HepG2 (cell line): ENCODE measurements around the gene P4HB. TPM values are rescaled to one million over a fixed set of nuclear protein-coding genes. Genes with fewer than 3 reads are reported as not detected.

Experiments used
- ATAD3A ChIP-seq: sonication (generic); formaldehyde crosslinking; IDR thresholded peaks from 2 replicates; pipeline ENCODE4 v1.4.0; 2020; ENCODE audit warnings: missing genetic modification reagents
- CAMTA2 ChIP-seq: sonication (generic); formaldehyde crosslinking; IDR thresholded peaks from 2 replicates; pipeline ENCODE4 v1.4.0; 2020; ENCODE audit warnings: mild to moderate bottlenecking, missing genetic modification reagents, borderline replicate concordance
- HOXD1 ChIP-seq: sonication (generic); formaldehyde crosslinking; IDR thresholded peaks from 2 replicates; pipeline ENCODE4 v1.5.0; 2020; ENCODE audit warnings: missing genetic modification reagents
- LRRFIP1 ChIP-seq: sonication (generic); formaldehyde crosslinking; conservative IDR thresholded peaks from 2 replicates; pipeline ENCODE4 v1.4.0; 2020; ENCODE audit warnings: missing genetic modification reagents
- MYC ChIP-seq: sonication (generic); formaldehyde crosslinking; IDR thresholded peaks from 2 replicates; pipeline ENCODE4 v1.9.0; 2021; ENCODE audit warnings: missing genetic modification reagents, borderline replicate concordance
- RFX3 ChIP-seq: IDR thresholded peaks from 2 replicates; pipeline ENCODE4 v1.6.1; 2016; ENCODE audit warnings: missing biosample characterization, missing genetic modification reagents
- SMAD3 ChIP-seq: sonication (generic); formaldehyde crosslinking; IDR thresholded peaks from 2 replicates; pipeline ENCODE4 v1.4.0; 2020; ENCODE audit warnings: missing genetic modification reagents
- ZNF34 ChIP-seq: sonication (generic); formaldehyde crosslinking; IDR thresholded peaks from 2 replicates; pipeline ENCODE4 v1.4.0; 2020; ENCODE audit warnings: mild to moderate bottlenecking, missing genetic modification reagents, borderline replicate concordance
- ZNF512B ChIP-seq: sonication (generic); formaldehyde crosslinking; IDR thresholded peaks from 2 replicates; pipeline ENCODE4 v1.5.1; 2020; ENCODE audit warnings: missing genetic modification reagents, mild to moderate bottlenecking, borderline replicate concordance
- ZNF569 ChIP-seq: sonication (generic); formaldehyde crosslinking; IDR thresholded peaks from 2 replicates; pipeline ENCODE4 v1.5.0; 2020; ENCODE audit warnings: mild to moderate bottlenecking, missing genetic modification reagents, moderate library complexity, borderline replicate concordance
- polyA plus RNA-seq, 8 experiments: library from polyadenylated mRNA; depleted of rRNA in 3 of 8; stranded (reverse) in 7 of 8; unstranded in 1 of 8; fragments of >200 nt; fragmentation: Illumina TruSeq in 4 of 8; extraction: Trizol in 4 of 8; gene quantifications; 2 replicates each; pipeline versions ENCODE4 v1.2.1 to v1.2.3, GENCODE V29; 2011 to 2016; ENCODE audit warnings: low read depth in 4 of 8, missing spikeins in 1 of 8, mixed read lengths in 1 of 8; ENCODE audit not compliant: insufficient read depth in 1 of 8
- total RNA-seq, 5 experiments: library from RNA; depleted of rRNA; stranded (reverse); fragments of >200 nt; fragmentation: Illumina TruSeq; extraction: Trizol; gene quantifications; 2 replicates each; pipeline ENCODE4 v1.2.3, GENCODE V29; 2016; ENCODE audit warnings: low read depth in 1 of 5
- TF ChIP-seq, protein P1 (sequence below): sonication (generic); formaldehyde crosslinking; IDR thresholded peaks from 2 replicates; pipeline ENCODE4 v1.4.0; 2020; ENCODE audit warnings: missing genetic modification reagents
- TF ChIP-seq, protein P2 (sequence below): sonication (generic); formaldehyde crosslinking; IDR thresholded peaks from 2 replicates; pipeline ENCODE4 v1.4.0; 2020; ENCODE audit warnings: missing genetic modification reagents

P4HB gene
- total and polyA plus RNA-seq, 2 of the 13 experiments (the other 11 are each of a cell fraction or from before 2014, with no cell fraction given) = 185 to 782 TPM

GRCh38 chr17:81814748-81815645, 45.3 kb downstream of the P4HB start (continued):
- TF ChIP-seq ZNF512B = no peak
- peak; percentile 76 for TF ChIP-seq MYC
- no peak for TF ChIP-seq RFX3 (CRISPR knock-in tag)
- no peak for TF ChIP-seq ZNF569 (CRISPR knock-in tag)
- TF ChIP-seq, protein P1, sequence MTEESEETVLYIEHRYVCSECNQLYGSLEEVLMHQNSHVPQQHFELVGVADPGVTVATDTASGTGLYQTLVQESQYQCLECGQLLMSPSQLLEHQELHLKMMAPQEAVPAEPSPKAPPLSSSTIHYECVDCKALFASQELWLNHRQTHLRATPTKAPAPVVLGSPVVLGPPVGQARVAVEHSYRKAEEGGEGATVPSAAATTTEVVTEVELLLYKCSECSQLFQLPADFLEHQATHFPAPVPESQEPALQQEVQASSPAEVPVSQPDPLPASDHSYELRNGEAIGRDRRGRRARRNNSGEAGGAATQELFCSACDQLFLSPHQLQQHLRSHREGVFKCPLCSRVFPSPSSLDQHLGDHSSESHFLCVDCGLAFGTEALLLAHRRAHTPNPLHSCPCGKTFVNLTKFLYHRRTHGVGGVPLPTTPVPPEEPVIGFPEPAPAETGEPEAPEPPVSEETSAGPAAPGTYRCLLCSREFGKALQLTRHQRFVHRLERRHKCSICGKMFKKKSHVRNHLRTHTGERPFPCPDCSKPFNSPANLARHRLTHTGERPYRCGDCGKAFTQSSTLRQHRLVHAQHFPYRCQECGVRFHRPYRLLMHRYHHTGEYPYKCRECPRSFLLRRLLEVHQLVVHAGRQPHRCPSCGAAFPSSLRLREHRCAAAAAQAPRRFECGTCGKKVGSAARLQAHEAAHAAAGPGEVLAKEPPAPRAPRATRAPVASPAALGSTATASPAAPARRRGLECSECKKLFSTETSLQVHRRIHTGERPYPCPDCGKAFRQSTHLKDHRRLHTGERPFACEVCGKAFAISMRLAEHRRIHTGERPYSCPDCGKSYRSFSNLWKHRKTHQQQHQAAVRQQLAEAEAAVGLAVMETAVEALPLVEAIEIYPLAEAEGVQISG (CRISPR knock-in tag) = peak; percentile 17; the same call in 1 of the 2 replicates
- TF ChIP-seq LRRFIP1 (CRISPR knock-in tag) = no peak
- 0 out of 2 replicates have a peak, but pooled peaks have one; percentile 40 for TF ChIP-seq ZNF34 (CRISPR knock-in tag)
- TF ChIP-seq CAMTA2 = no peak
- TF ChIP-seq ATAD3A = no peak
- no peak for TF ChIP-seq HOXD1 (CRISPR knock-in tag)
- TF ChIP-seq, protein P2, sequence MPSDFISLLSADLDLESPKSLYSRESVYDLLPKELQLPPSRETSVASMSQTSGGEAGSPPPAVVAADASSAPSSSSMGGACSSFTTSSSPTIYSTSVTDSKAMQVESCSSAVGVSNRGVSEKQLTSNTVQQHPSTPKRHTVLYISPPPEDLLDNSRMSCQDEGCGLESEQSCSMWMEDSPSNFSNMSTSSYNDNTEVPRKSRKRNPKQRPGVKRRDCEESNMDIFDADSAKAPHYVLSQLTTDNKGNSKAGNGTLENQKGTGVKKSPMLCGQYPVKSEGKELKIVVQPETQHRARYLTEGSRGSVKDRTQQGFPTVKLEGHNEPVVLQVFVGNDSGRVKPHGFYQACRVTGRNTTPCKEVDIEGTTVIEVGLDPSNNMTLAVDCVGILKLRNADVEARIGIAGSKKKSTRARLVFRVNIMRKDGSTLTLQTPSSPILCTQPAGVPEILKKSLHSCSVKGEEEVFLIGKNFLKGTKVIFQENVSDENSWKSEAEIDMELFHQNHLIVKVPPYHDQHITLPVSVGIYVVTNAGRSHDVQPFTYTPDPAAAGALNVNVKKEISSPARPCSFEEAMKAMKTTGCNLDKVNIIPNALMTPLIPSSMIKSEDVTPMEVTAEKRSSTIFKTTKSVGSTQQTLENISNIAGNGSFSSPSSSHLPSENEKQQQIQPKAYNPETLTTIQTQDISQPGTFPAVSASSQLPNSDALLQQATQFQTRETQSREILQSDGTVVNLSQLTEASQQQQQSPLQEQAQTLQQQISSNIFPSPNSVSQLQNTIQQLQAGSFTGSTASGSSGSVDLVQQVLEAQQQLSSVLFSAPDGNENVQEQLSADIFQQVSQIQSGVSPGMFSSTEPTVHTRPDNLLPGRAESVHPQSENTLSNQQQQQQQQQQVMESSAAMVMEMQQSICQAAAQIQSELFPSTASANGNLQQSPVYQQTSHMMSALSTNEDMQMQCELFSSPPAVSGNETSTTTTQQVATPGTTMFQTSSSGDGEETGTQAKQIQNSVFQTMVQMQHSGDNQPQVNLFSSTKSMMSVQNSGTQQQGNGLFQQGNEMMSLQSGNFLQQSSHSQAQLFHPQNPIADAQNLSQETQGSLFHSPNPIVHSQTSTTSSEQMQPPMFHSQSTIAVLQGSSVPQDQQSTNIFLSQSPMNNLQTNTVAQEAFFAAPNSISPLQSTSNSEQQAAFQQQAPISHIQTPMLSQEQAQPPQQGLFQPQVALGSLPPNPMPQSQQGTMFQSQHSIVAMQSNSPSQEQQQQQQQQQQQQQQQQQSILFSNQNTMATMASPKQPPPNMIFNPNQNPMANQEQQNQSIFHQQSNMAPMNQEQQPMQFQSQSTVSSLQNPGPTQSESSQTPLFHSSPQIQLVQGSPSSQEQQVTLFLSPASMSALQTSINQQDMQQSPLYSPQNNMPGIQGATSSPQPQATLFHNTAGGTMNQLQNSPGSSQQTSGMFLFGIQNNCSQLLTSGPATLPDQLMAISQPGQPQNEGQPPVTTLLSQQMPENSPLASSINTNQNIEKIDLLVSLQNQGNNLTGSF = no peak
- TF ChIP-seq SMAD3 (CRISPR knock-in tag) = 0 out of 2 replicates have a peak, but pooled peaks have one; percentile 45
